Fibroblast of gingiva (primary cell): Measurements from ENCODE around the gene USP44.

Experiments
- DNase-seq: peaks from one replicate; pipeline ENCODE4 v3.0.0-alpha.2; 2011; ENCODE audit warnings: low read depth

The USP44 gene

DNA sequence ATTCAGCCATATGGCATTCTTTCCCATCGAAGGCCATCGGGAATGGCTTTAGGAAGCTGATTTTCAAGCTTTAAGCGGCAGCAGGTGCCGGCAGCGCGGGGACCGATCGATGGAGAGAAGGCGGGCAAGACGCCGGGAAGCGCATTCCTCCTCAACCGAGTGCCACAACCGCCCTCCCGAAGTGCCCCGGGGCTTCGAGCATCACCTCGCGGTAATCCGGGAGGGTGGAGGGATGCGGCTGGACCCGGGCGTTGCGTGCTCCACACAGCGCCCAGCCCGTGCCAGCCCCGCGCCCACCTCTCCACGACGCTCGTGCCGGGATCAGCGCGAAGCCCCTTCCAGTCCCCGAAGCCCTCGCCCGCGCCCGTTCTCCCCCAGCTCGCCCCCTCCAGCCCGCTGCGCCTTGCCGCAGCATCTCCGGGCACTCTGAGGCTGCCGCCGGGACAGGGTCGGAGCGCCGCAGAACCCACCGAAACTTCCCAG, 3.2 kb downstream of the USP44 start:
- DNase-seq = no peak

DNA sequence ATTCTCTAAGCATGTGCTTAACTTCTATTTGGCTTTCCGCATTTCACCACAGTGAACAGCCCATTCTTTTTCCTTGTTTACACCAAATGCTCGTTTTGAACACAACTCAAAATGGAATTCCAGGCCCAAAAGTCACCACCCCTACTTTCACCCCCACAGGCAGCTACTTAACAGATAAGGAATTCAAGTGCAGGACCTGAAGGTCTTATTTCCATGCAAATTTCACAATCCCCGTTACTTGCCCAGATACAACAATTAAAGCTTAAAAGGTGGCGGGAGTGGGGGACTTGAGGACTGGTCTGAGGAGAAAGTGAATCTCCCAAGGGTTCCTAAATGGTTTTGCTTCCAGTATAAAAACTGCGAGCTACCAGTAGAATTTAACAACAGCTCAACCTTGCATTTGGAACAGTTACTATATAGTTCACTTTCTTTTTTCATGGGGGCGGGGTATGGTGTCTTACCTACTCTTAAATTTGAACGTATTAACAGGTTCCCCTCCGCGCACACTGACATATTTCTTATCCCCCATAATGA, 3.7 kb downstream of the USP44 start:
- peak; percentile 69 for DNase-seq

DNA sequence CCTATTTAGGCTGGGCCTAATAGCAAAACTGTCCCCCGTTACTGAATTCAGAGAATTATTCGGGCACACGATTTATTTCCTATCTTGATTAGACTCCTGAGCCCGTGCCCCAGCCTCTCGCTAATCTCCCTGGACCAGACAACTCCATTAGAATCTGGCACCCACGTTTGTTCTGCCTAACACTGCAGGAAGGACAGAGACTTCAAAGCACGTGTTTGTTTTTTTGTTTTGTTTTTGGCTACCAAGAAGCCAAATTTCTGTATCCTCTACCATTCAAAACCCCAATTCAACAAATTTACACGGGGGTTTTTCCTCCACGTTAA, 4.8 kb downstream of the USP44 start:
- no peak for DNase-seq

DNA sequence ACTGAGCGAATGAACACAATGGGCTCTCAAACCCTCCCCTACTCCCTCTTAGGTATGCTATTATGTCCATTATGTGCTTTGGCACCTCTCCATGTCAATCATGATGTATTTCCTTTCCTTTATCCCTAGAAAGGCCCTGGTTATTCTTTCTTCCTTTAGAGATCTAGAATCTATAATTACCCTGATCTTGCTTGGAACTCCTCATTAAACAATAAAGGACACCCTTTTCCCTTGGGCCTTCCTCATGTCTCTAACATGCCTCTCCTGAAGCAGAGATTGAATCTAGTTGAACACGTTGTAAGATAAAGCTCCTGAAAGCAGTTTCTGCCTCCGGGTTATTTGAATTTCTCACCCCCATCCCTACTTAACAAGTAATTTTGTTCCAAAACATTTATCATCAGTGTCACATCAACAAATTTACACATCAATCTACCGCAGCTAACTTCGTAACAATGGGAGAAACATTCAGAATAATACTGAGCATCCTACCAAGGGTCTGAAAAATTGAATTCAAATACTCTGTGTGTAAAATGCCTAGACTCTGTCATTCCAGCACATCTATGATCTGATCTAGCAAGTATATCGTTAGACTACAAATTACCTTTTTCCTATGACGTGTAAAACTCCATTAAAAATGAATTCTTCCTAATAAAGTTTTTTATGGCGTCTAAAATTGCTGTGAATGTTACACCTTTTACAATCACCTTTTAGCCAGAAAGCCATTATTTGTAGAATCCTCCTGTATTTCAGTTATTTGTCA, 5.4 kb downstream of the USP44 start:
- DNase-seq = no peak

DNA sequence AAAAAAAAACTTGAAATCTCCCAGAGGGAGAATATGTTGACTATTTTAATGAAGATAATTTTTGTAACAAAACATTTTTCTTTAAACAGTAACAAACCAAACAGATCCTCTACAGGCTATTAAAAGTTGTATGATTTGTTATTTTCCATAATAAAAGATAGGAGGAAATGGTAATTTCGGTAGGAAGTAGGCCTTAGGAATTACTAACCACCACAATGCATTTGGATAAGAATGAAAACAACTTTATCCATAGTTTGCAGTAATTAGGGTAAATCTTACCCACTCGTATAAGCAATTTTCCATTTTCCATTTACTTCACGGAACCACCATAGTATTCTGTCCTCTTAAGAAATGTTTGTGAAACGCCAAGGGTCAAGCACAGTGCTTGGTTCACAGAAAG, 6.0 kb downstream of the USP44 start:
- no peak for DNase-seq

DNA sequence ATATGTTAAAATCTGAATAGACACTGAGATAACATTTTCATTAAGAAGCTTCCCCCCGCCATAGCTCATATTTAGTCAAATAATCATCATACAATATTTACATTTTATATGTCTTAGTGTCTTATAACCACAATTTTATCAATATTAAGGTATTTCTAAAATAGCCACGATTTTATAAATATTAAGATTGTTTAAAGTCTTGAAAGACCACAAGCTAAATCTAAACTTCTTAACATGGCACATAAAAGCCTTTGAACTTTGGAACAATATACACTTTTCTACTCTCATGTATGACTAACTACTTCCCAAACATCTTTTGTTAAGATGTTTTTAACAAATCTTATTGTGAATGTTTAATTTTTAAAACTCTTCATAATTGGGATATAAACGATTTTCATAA, 6.5 kb downstream of the USP44 start:
- no peak for DNase-seq

DNA sequence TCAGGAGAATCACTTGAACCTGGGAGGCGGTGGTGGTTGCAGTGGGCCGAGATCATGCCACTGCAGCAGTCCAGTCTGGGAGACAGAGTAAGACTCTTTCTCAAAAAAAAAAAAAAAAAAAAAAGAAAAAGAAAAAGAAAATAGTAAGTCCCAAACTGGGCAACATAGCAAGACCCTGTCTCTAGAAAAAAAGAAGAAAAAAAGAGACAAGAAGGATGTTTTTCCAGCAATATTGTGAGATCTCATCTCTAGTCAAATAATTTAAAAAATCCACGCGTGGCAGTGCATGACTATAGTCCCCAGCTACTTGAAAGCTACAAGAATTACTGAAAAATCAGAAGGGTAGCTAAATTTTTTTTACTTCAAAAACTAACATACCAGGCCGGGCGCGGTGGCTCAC, 8.0 kb downstream of the USP44 start:
- no peak for DNase-seq

DNA sequence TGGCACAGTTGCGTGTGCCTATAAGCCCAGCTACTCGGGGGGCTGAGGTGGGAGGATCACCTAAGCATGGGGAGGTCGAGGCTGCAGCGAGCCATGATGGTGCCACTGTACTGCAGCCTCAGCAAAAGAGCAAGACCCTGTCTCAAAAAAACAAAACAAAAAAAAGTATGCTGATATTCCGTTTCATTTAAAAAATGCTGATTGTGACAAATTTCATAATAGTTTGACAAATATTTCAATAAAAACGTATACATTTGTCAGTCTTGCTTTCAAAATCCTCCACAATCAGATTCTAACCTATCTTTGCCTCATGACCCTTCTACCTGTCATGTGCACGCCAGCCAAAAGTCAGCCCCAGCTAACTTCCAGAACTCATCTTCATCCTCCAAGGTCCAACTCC, 9.8 kb downstream of the USP44 start:
- no peak for DNase-seq

DNA sequence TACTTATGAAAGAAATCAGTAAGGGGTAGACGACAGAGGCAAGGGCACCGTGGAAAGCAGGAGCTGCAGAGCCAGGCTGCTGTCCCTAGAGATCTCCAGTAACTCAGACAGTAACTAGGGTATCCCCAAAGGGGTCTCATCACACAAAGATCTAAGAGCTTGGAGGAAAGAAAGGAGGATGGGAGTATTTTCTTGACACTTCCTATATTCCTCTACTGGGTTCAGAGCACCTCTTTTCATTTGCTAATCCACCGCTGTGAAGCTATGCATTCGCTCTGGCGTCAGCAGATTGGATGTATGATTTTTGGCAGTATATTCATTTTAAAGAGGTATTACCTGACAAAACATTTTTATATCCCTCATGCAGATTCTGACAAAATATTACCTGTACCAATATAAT, 12.6 kb downstream of the USP44 start:
- DNase-seq = no peak

DNA sequence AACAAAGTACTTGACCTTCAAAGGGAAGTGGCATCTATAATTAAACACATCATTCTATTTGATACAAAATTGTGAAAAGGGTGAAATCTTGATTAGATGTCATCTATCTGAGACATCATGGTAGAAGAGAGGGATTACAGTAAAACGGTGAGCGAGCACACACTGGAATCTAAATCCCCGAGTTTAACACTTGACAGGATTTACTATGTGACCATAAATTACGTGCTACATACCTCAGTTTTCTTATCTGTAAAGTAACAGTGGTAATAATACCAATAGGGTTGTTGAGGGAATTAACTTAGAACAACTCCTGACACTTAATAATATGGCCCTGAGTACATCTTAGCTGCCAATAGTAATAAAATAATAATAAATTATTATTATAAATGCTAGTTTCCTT, 13.3 kb downstream of the USP44 start:
- no peak for DNase-seq

DNA sequence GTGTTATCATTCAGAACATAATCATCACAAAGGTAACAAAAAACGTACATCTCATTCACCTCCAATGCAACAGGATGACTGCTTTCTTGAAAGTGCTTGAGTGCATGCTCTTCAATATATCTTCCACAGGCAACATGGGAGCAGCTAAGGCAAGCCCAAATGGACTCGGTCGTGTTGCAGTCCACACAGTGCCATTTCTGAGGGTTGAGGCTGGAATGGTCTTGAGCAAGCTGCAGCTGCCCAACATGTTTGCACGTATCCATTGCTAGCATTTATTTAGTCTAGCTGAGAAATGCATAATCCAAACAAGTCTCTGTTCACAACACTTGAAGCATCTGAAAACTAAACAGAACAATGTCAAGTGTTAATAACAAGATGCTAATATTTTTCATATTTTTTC, 17.3 kb downstream of the USP44 start:
- DNase-seq = no peak

DNA sequence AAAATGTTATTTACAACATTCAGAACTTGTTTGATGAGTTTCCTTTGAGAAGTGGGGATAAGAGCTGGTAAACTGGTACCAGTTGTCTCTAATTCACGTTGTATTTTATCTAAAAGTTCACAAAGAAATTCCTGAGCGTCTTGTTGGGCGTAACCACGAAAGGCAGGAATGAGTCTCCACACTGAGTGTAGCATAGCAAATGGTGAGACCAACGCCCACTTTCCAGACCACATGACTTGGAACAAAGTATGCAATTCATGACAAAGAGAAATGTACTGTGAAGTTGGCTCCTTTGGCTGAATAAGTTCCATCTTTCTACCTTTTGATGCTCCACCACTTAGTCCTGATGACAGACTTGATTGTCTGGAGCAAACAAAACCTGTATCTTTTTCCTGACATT, 18.4 kb downstream of the USP44 start:
- no peak for DNase-seq

DNA sequence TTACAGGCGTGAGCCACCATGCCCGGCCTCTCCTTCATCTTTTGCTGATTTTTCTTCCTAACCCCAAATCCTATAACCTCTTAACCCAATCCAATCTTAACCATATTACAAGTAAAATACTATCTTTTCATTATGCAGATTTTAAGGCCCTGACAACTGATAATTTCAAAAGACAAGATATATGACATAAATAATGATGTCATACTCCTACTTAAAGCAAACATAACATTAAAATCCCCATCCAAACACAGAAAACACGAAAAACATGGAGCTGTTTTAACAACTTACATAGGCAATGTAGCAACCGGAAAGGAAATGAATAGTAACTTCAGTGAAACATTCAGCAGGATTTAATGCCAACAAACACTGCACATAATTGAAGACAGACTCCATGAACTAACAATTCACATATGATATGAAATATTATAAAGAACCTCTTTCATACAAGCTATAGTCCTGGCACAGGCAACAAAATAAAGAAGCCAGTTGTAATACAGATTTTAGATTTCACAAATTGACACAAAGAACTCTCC, 21.5 kb downstream of the USP44 start:
- DNase-seq = peak; percentile 73

DNA sequence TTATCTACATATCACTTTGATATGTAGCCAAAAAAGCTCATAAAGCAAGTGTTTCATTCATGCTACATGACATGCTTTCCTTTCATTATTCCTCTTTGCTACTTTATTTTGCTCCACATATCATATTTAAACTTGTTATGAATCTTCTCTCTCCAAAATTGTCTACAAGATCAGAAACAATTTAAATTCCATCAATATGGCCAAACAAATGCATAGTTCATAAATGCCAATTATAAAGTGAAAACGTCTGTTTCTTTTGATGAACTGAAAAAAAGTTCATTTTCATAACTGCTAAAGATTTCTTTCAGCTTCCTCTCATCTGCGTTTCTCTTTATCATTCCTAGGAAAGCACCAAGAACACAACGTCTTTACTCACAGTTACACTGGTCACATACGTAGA, 22.8 kb downstream of the USP44 start:
- no peak for DNase-seq

DNA sequence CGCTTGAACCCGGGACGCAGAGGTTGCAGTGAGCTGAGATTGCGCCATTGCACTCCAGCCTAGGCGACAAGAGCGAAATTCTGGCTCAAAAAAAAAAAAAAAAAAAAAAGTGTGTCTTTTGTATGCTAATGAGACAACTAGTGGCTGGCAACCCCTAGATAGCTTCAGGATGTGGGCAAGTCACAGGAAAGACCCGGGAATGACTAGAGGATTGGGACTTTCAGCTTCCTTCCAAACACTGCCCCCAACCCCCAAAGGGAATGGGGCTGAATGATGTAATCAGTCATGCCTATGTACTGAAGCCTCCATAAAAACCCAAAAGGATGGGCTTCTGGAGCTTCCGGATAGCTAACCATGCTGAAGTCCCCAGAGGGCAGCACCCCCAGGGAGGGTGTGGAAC, 28.6 kb downstream of the USP44 start:
- DNase-seq = no peak

DNA sequence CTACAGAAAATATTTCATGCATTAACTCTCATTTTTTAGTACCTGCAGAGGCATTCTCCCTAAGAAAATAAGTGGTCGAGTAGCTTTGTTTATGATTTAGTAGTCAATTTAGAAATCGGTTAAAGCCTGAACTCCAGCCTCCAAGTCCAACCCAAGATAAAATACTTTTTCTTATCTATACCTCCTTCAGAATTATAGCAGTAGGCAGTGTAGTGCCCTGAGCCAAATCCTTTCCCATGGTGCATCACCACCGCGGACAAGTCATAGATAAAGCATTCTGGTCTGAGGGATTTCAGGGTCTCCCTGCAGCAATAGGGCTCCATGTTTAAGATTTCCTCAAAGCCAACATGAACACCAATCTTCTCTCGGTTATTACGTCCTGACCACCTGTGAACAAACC, 30.5 kb downstream of the USP44 start:
- DNase-seq = no peak

DNA sequence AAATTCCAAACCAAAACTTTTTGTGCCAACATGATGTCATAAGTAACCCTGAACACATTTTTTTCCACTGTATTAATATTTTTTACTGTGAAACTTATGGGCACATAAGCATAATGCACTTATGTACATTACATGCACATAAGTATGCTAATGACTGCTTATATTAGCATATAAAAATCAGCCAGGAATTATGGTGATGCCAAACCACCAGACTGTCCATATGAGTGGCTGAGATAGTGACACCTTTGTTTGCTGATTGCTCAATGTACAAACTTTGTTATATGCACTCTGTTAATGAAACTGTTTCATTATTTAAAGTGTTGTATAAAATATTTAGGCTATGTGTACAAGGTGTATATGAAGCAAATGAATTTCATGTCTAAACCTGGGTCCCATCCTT, 32.3 kb downstream of the USP44 start:
- no peak for DNase-seq

DNA sequence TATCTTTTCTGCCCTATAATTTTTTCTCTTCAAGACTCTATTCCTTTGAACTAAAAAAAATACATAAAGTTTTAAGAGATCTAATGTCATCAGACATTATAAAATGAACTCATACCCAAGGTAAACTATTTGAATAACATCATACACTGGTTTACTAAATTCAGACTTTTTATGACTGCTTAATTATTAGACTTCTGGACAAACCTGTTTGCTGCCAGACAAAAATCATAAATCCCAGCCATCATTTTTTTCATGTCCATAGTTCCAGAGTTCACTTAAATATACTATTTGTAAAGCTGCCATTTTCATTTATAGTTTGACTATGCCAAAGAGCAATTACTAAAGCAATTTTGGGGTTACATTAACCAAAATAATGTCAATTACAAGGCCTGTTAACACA, 34.0 kb downstream of the USP44 start:
- no peak for DNase-seq

DNA sequence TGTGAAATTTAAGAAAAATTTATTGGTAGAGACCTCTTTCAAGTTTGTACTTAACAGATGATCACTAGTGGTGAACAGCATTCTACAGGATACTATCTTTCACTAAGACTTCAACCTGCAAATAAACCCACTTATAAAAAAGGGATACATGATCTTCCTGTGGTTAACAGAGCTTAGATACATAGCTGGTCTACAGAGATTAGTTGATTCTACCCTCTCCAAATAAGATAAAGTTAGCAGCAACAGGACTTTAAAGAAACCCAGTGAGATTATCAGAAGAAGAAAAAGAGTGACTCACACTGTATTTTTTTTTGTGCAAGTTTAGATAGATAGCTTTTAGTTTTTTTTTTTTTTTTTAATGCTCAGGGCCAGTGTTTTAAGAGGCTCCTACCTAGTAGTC, 34.5 kb downstream of the USP44 start:
- no peak for DNase-seq

DNA sequence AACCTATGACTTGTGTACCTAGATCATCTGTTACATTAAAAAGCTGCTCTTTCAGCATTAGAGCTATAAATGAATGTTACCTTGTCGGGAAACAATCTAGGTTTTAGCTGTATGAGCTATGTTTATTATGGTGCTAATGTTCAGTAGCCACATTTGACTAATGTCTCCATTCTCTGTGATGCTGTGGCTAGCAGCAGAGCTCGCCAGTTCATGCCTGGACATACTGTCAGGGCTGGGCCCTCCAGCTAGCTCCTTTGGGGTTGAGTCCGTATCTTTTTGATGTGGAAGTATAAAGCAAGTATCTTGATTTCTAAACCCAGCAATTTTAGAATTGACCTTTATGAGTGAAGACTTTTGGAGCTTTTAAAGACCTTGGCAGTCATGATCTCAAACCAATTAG, 36.1 kb downstream of the USP44 start:
- no peak for DNase-seq

DNA sequence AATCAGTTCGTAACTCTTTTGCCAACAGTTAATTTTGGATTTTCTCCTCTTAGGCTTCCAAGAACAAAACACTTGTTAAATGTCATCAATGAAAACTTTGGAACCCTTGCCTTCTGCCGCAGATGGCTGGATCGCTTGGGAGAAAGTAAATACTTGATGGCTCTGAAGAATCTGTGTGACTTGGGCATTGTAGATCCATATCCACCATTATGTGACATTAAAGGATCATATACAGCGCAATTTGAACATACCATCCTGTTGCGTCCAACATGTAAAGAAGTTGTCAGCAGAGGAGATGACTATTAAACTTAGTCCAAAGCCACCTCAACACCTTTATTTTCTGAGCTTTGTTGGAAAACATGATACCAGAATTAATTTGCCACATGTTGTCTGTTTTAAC, 37.7 kb downstream of the USP44 start:
- no peak for DNase-seq

DNA sequence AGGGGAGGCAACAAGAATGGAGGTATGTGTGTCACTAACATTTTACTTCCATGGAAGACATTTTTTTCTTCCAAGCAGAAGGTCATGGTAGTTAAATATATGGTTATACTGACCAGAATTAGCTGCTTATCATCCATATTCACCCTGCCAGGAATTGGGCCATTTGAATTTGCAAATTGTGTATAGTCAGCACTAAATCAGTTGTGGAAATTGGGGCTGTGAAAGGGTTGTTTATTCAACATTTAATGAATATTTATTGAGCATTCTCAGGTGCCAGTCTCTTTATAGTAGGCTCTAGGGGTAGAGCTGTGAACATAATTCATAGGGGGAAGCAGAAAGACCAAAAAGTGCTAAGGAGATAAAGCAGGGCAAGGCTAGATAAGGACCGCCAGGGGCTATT, 39.3 kb downstream of the USP44 start:
- no peak for DNase-seq

DNA sequence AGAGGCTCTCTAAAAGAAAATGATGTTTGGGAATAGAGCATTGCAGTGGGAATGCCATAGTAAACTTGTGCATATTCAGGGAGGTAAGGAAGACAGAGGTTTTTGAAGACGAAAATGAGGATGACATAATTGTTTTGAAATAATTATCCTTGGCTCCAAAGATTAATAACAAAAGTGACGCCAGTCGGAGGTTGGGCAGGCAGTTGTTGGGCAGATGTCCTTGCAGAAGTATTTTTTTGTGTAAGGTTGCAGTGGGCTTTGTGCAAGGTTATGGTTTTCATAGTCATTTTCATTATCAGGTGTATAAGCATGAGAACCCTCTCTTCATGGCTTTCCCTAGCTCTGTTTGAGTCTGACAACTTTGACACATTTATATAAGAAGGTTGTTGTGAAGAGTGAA, 42.0 kb downstream of the USP44 start:
- no peak for DNase-seq
